AG04449 (cell line): ENCODE data around the gene SAMD4B.

Source experiments
- CTCF ChIA-PET: fragments of 350-600 bp; formaldehyde crosslinking; extraction: SDS; loops from one replicate; lab custom pipeline; 2021; ENCODE audit warnings: antibody characterized with exemption; lab: Yijun Ruan, JAX
- POLR2A ChIA-PET: fragments of 400-600, 350-600 bp; formaldehyde crosslinking; extraction: SDS; loops from one replicate; lab custom pipeline; 2020; ENCODE audit warnings: antibody characterized with exemption, inconsistent platforms; lab: Yijun Ruan, JAX
- DNase-seq: peaks from one replicate; pipeline ENCODE4 v3.0.0-alpha.2; 2010; ENCODE audit warnings: low read depth, low spot score
- H3K4me3 ChIP-seq: 2 replicates; pipeline ENCODE4 v1.5.1; 2011; ENCODE audit warnings: low read depth, mild to moderate bottlenecking, control low read depth, low read length
- CTCF ChIP-seq: IDR thresholded peaks from one replicate; pipeline ENCODE4 v1.5.1; 2011; ENCODE audit warnings: mild to moderate bottlenecking, moderate library complexity, low read length, control low read depth, inconsistent platforms; ENCODE audit not compliant: insufficient read depth; ENCODE audit errors: missing control alignments

The SAMD4B gene

GRCh38 chr19:39382991-39383828 is 41.0 kb downstream of the SAMD4B start:
- no peak for DNase-seq
- TF ChIP-seq CTCF, result no peak
- no peak overlapping the region for H3K4me3 ChIP-seq
- CTCF ChIA-PET, result interaction anchor here (0.7 to 2.1 kb wide), 3 partner anchors 8 to 120 kb away, joined by 3 to 5 read pairs (median 3); partner anchors contain the start of genes MED29 and PAF1
- POLR2A ChIA-PET, result interaction anchor here (1.0 to 1.2 kb wide), 2 partner anchors 8 to 25 kb away, joined by 3 read pairs; partner anchors contain the start of genes MED29 and PAF1

- ChIA-PET POLR2A (no interaction called here), CTCF (interaction anchor here (1.1 to 1.2 kb wide), 2 partner anchors 11 to 13 kb away, joined by 4 to 6 read pairs; no protein-coding TSS in a partner anchor)
- no peak for TF ChIP-seq CTCF
- no peak overlapping the region for H3K4me3 ChIP-seq
- DNase-seq, result no peak
Observed at GRCh38 chr19:39384839-39385568, 42.8 kb downstream of the SAMD4B start.

GRCh38 chr19:39385629-39386411 is 43.6 kb downstream of the SAMD4B start:
- POLR2A ChIA-PET, result no interaction called here
- CTCF ChIA-PET, result interaction anchor here (1.2 to 1.5 kb wide), 2 partner anchors 12 kb away, joined by 6 read pairs; no protein-coding TSS in a partner anchor
- H3K4me3 ChIP-seq, result no peak overlapping the region
- TF ChIP-seq CTCF, result no peak
- no peak for DNase-seq

- ChIA-PET POLR2A (no interaction called here), CTCF (interaction anchor here (0.9 to 1.5 kb wide), 2 partner anchors 12 to 25 kb away, joined by 3 to 6 read pairs; partner anchors contain the start of gene PLEKHG2)
- DNase-seq, result no peak
- H3K4me3 ChIP-seq, result no peak overlapping the region
- TF ChIP-seq CTCF, result no peak
Observed at GRCh38 chr19:39386557-39386956, 44.3 kb downstream of the SAMD4B start.

GRCh38 chr19:39388657-39389056 is 46.4 kb downstream of the SAMD4B start:
- ChIA-PET POLR2A (interaction anchor here (0.7 kb wide), 1 partner anchor 18 kb away, joined by 4 read pairs; the partner anchor contains the start of gene ZFP36), CTCF (interaction anchor here (1.4 to 2.6 kb wide), 3 partner anchors 9 to 46 kb away, joined by 3 to 15 read pairs (median 7); partner anchors contain the start of gene SAMD4B)
- no peak for DNase-seq
- H3K4me3 ChIP-seq, result no peak overlapping the region
- no peak for TF ChIP-seq CTCF
